ENCODE data around the gene COL21A1. TPM values are rescaled to one million over a fixed set of nuclear protein-coding genes. Genes with fewer than 3 reads are reported as not detected.

COL21A1 gene
- total and polyA plus RNA-seq, 2 donors (not counting 1 experiment from before 2014, with no cell fraction given): 6.9 to 28.2 TPM

GRCh38 chr6:56096946-56097621, 150.3 kb downstream of the COL21A1 start:
- no peak overlapping the region for H3K27ac ChIP-seq (ENCODE audit: insufficient read depth, low read length)
- H3K4me3 ChIP-seq (replicated peaks in 1 of 4; ENCODE audit: control extremely low read depth in 1 of 4, insufficient read depth in 1 of 4, low read depth in 3 of 4, low read length in 4 of 4): no peak overlapping the region
- no peaks in the 10 kb centered on the region for H3K27me3 ChIP-seq (ENCODE audit: control insufficient read depth, insufficient read depth, low read length)
- H3K9me3 ChIP-seq (ENCODE audit: control insufficient read depth, insufficient read depth, low read depth, low read length): no peaks in the 10 kb centered on the region
- no peaks in the 10 kb centered on the region for H4K20me1 ChIP-seq (ENCODE audit: control insufficient read depth, extremely low read depth, insufficient read depth, low read length)
- H3K79me2 ChIP-seq (ENCODE audit: control insufficient read depth, insufficient read depth, low read length): no peaks in the 10 kb centered on the region
- no peak overlapping the region for H3K4me2 ChIP-seq (ENCODE audit: extremely low read depth, insufficient read depth, low read length)
- TF ChIP-seq CTCF (conservative IDR thresholded peaks at IDR 0.05 in 1 of 2, IDR thresholded peaks at IDR 0.05 in 1 of 2; ENCODE audit: low read depth in 1 of 2, low read length in 2 of 2) (no peak), EZH2 (IDR thresholded peaks at IDR 0.05; ENCODE audit: low read length, missing control alignments) (no peak)
- H3K36me3 ChIP-seq (ENCODE audit: control insufficient read depth, insufficient read depth, low read length): no peaks in the 10 kb centered on the region
- H3K4me1 ChIP-seq (ENCODE audit: control insufficient read depth, extremely low read depth, insufficient read depth, low read length): no peaks in the 10 kb centered on the region
- H2AFZ ChIP-seq (ENCODE audit: low read length): no peak overlapping the region
- no peak overlapping the region for H3K9ac ChIP-seq (ENCODE audit: insufficient read depth, low read length)
- DNase-seq (ENCODE audit: low read depth in 2 of 2): peak in 1 of 2 donors; percentile 30

- no peaks in the 10 kb centered on the region for H3K4me1 ChIP-seq (ENCODE audit: control insufficient read depth, extremely low read depth, insufficient read depth, low read length)
- H3K4me3 ChIP-seq (replicated peaks in 1 of 4; ENCODE audit: control extremely low read depth in 1 of 4, insufficient read depth in 1 of 4, low read depth in 3 of 4, low read length in 4 of 4): no peak overlapping the region
- H2AFZ ChIP-seq (ENCODE audit: low read length): no peak overlapping the region
- H3K4me2 ChIP-seq (ENCODE audit: extremely low read depth, insufficient read depth, low read length): no peak overlapping the region
- H4K20me1 ChIP-seq (ENCODE audit: control insufficient read depth, extremely low read depth, insufficient read depth, low read length): no peaks in the 10 kb centered on the region
- no peaks in the 10 kb centered on the region for H3K9me3 ChIP-seq (ENCODE audit: control insufficient read depth, insufficient read depth, low read depth, low read length)
- TF ChIP-seq EZH2 (IDR thresholded peaks at IDR 0.05; ENCODE audit: low read length, missing control alignments) (no peak), CTCF (conservative IDR thresholded peaks at IDR 0.05 in 1 of 2, IDR thresholded peaks at IDR 0.05 in 1 of 2; ENCODE audit: low read depth in 1 of 2, low read length in 2 of 2) (no peak)
- H3K27me3 ChIP-seq (ENCODE audit: control insufficient read depth, insufficient read depth, low read length): no peaks in the 10 kb centered on the region
- no peak overlapping the region for H3K27ac ChIP-seq (ENCODE audit: insufficient read depth, low read length)
- no peaks in the 10 kb centered on the region for H3K36me3 ChIP-seq (ENCODE audit: control insufficient read depth, insufficient read depth, low read length)
- no peak overlapping the region for H3K9ac ChIP-seq (ENCODE audit: insufficient read depth, low read length)
- DNase-seq (ENCODE audit: low read depth in 2 of 2): peak in 1 of 2 donors; percentile 41
- no peaks in the 10 kb centered on the region for H3K79me2 ChIP-seq (ENCODE audit: control insufficient read depth, insufficient read depth, low read length)
These were observed 150.8 kb downstream of the COL21A1 start for GRCh38 chr6:56096541-56096940.

- Histone ChIP-seq H4K20me1 (ENCODE audit: control insufficient read depth, extremely low read depth, insufficient read depth, low read length) (no peaks in the 10 kb centered on the region), H3K27ac (ENCODE audit: insufficient read depth, low read length) (no peak overlapping the region), H3K4me1 (ENCODE audit: control insufficient read depth, extremely low read depth, insufficient read depth, low read length) (no peaks in the 10 kb centered on the region), H3K79me2 (ENCODE audit: control insufficient read depth, insufficient read depth, low read length) (no peaks in the 10 kb centered on the region), H2AFZ (ENCODE audit: low read length) (no peak overlapping the region), H3K9me3 (ENCODE audit: control insufficient read depth, insufficient read depth, low read depth, low read length) (no peaks in the 10 kb centered on the region), H3K27me3 (ENCODE audit: control insufficient read depth, insufficient read depth, low read length) (no peaks in the 10 kb centered on the region), H3K36me3 (ENCODE audit: control insufficient read depth, insufficient read depth, low read length) (no peaks in the 10 kb centered on the region), H3K9ac (ENCODE audit: insufficient read depth, low read length) (no peak overlapping the region), H3K4me3 (replicated peaks in 1 of 4; ENCODE audit: control extremely low read depth in 1 of 4, insufficient read depth in 1 of 4, low read depth in 3 of 4, low read length in 4 of 4) (no peak overlapping the region), H3K4me2 (ENCODE audit: extremely low read depth, insufficient read depth, low read length) (no peak overlapping the region)
- no peak for DNase-seq (ENCODE audit: low read depth in 2 of 2)
- TF ChIP-seq CTCF (conservative IDR thresholded peaks at IDR 0.05 in 1 of 2, IDR thresholded peaks at IDR 0.05 in 1 of 2; ENCODE audit: low read depth in 1 of 2, low read length in 2 of 2) (no peak), EZH2 (IDR thresholded peaks at IDR 0.05; ENCODE audit: low read length, missing control alignments) (no peak)
These were observed 153.6 kb downstream of the COL21A1 start for GRCh38 chr6:56093776-56094175.

Data from fibroblast of lung (primary cell).